ENCODE data around the gene SLC25A45. TPM values are rescaled to one million over a fixed set of nuclear protein-coding genes. Genes with fewer than 3 reads are reported as not detected.

The SLC25A45 gene
- total RNA-seq, 2 experiments from 2014 or later: 12.5 to 15.1 TPM

DNA sequence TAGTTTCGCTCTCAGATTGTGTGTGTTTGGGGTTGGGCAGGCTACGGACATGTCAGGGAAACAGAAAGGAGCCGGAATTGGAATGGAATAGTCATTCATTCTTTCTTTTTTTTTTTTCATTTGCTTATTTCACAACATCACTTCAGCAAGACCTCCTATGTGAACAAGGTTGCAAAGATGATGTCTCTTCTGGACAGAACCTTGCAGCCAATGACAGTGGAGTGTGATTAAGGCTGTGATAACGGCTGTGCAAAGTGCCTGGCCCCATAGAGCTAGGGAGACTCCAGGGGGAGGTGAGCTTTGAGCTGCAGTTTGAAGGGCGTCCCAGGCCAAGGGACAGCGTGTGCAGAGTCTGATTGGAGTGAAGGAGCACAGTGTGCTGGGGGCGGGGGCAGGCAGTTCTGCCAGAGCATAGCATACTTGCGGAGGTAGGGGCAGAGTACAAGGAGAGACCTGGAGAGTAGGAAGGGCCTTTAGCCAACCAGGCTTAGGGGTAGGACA is 24.5 kb downstream of the SLC25A45 start:
- ChIA-PET POLR2A (no interaction called here), CTCF (interaction anchor here (1.1 to 1.2 kb wide), 2 partner anchors 10 to 133 kb away, joined by 4 to 5 read pairs; no protein-coding TSS in a partner anchor)

DNA sequence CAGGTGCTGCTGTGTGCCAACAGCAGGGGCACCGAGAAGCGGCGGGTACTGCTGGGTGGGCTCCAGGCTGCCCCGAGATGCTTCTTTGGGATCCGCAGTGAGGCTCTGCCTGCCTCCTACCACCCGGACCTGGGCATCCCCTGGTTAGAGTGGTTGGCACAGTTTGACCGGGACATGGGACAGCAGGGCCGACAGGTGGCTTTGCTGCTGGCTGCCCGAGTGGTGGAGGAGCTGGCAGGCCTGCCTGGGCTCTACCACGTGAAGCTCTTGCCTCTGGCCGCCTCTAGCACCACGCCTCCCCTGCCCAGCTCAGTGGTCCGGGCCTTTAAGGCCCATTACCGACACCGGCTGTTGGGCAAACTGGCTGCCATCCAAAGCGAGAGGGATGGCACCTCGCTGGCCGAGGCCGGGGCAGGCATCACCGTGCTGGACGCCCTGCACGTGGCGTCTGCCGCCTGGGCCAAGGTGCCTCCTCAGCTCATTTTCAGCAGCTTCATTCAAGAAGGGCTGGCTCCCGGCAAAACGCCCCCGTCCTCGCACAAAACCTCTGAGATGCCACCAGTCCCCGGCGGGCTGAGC is 26.0 kb downstream of the SLC25A45 start:
- ChIA-PET CTCF (interaction anchor here (1.2 to 1.6 kb wide), 6 partner anchors 12 to 155 kb away, joined by 3 read pairs; no protein-coding TSS in a partner anchor), POLR2A (no interaction called here)

- ChIA-PET POLR2A (interaction anchor here (0.6 to 0.9 kb wide), 2 partner anchors 67 to 131 kb away, joined by 3 read pairs; partner anchors contain the start of gene NEAT1), CTCF (interaction anchor here (0.6 to 1.6 kb wide), 6 partner anchors 13 to 155 kb away, joined by 3 read pairs; no protein-coding TSS in a partner anchor)
Observed at GRCh38 chr11:65355776-65356393, 26.6 kb downstream of the SLC25A45 start.

DNA sequence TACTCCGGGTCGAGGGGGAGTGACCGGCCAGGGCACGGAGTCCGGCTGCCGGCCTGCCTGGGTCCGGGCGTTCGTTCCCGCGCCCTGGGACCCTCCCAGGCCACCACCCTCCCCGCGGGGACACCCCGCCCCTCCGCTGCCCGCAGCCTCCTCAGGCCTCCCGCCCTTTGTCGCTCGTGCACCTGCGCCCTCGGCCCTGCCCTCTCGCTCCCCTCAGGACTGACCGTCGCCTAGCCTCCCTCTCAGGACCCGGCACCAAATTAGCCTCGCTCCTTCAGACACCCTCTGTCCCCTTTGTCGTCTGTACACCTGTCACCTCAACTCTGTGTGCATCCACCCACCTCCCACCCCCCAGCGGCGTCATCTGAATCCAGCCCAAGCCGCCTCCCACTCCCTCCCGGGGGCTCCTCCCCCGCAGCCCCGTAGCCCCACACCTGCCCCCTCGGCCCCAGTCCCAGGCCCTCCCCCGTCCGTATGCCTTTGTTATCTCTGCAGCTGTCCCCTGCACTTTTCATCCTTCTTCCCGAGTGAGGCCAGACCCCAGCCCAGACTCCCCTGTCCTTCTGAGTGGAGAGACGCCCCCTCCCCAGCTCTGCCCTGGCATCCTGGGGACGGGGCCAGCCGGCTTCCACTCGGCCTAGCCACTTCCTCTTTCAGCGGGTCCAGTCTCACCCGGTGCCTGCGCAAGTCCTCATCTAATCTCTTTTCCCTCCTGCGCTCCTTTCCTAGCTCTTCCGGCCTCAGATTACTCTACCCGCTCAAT is 27.3 kb downstream of the SLC25A45 start:
- POLR2A ChIA-PET: interaction anchor here (0.6 to 0.9 kb wide), 2 partner anchors 67 to 130 kb away, joined by 3 read pairs; partner anchors contain the start of gene NEAT1

GRCh38 chr11:65354265-65355012 is 28.0 kb downstream of the SLC25A45 start, which contains the start of gene TIGD3:
Gene TIGD3 (plus strand): TSS chr11:65354751. CDS start chr11:65355809, 1,058 bp downstream.
- CTCF ChIA-PET: interaction anchor here (0.8 to 1.1 kb wide), 2 partner anchors 25 to 156 kb away, joined by 3 to 6 read pairs; no protein-coding TSS in a partner anchor
- POLR2A ChIA-PET: interaction anchor here (0.9 kb wide), 1 partner anchor 153 kb away, joined by 3 read pairs; no protein-coding TSS in a partner anchor

More for the DNA sequence above, 27.3 kb downstream of the SLC25A45 start:
- CTCF ChIA-PET: interaction anchor here (0.6 to 1.6 kb wide), 6 partner anchors 13 to 155 kb away, joined by 3 read pairs; no protein-coding TSS in a partner anchor

DNA sequence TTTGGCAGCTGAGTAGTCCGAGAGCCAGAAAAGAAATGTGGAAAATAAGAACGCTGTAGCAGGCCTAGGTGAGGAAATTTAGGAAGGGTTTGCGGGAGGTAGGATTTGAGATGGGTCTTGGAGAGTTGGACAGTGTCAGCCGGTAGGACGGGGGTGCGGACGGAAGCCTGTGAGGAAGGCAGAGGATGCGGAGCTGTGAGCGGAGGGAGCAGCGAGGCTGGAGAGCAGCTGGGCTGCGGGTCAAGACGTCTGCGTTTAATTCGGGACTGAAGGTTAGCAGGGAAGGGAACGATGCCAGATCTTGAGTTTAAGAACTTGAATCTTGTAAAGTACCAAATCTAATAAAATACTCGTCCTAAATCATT is 28.6 kb downstream of the SLC25A45 start:
- CTCF ChIA-PET: interaction anchor here (0.8 to 1.1 kb wide), 2 partner anchors 24 to 157 kb away, joined by 3 to 6 read pairs; no protein-coding TSS in a partner anchor
- POLR2A ChIA-PET: interaction anchor here (0.9 kb wide), 1 partner anchor 154 kb away, joined by 3 read pairs; no protein-coding TSS in a partner anchor

DNA sequence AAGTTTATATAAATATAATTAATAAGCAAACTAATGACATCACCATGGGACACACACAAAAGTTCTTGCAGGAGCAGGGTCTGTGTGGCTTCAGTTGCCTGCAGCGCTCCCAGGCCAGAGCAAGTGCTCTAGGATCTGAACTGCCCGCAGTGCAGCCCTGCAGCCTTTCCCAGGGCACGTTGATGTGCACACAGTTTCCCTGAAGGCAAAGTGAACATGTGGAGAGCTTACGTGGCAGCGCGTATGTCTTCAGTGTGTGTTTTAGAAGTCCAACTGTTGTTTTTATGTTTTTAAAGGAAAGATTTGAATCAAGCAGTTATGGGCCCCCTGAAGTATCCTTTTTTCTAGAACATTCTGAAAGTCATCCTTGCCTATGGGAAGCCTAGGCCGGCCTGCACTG is 29.1 kb downstream of the SLC25A45 start:
- CTCF ChIA-PET: no interaction called here
- POLR2A ChIA-PET: no interaction called here

DNA sequence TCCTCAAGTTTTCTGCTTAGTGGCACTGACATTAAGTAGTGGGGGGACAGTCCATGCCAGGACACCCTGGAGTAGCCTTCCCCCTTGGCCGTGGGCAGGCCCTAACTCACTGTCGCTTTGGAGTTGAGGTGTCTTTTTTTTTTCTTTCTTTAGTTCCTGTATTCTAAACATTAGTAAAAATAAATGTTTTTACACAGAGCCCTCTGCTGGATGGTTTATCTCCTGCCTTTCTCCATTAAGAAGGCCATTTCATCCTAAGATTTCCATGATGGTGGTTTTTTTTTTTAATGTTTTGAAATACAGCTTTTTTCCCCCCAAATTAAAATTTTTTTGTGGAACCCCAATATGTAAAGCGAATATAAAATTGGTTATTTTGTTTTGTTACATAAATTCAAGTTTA is 29.7 kb downstream of the SLC25A45 start:
- CTCF ChIA-PET: interaction anchor here (1.2 kb wide), 1 partner anchor 23 kb away, joined by 3 read pairs; no protein-coding TSS in a partner anchor

DNA sequence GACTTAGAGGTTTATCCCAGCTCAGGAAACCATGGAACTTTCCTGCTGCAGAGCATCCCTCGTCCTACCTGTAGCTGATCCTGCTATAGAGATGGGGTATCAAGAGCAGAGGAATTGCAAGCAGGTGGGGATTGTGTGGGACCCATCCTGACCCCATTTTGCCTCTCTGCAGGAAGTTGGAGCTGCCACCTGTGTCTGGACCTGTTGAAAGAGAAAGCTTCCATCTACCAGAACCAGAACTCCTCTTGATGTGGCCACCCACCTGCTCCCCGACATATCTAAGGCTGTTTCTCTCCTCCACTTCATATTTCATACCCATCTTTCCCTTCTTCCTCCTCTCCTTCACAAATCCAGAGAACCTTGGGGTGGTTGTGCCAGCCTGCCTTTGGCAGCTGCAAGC is 30.9 kb downstream of the SLC25A45 start:
- POLR2A ChIA-PET: no interaction called here

More for the DNA sequence above, 29.7 kb downstream of the SLC25A45 start:
- POLR2A ChIA-PET: no interaction called here

GRCh38 chr11:65341856-65342255 is 40.6 kb downstream of the SLC25A45 start:
- CTCF ChIA-PET: no interaction called here
- POLR2A ChIA-PET: no interaction called here

More for the DNA sequence above, 30.9 kb downstream of the SLC25A45 start:
- CTCF ChIA-PET: interaction anchor here (1.3 kb wide), 1 partner anchor 156 kb away, joined by 3 read pairs; no protein-coding TSS in a partner anchor

DNA sequence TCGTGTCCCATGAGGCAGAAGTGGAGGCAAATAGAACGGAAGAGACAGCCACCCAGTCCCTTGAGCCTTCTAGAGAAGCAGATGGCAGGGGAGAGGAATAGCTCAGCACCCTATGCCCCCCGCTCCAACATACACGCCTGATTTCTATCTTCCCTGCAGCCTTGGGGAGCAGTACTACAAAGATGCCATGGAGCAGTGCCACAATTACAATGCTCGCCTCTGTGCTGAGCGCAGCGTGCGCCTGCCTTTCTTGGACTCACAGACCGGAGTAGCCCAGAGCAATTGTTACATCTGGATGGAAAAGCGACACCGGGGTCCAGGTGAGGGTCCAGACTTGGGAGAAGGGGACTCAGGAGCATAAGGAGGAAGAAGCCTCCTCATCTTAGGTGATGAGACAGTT is 42.2 kb downstream of the SLC25A45 start:
- POLR2A ChIA-PET: no interaction called here
- CTCF ChIA-PET: interaction anchor here (0.6 to 2.5 kb wide), 2 partner anchors 10 to 329 kb away, joined by 4 to 9 read pairs; no protein-coding TSS in a partner anchor

GRCh38 chr11:65338676-65339075 is 43.8 kb downstream of the SLC25A45 start:
- ChIA-PET CTCF (interaction anchor here (1.1 to 2.5 kb wide), 2 partner anchors 9 kb away, joined by 6 to 9 read pairs; no protein-coding TSS in a partner anchor), POLR2A (no interaction called here)

DNA sequence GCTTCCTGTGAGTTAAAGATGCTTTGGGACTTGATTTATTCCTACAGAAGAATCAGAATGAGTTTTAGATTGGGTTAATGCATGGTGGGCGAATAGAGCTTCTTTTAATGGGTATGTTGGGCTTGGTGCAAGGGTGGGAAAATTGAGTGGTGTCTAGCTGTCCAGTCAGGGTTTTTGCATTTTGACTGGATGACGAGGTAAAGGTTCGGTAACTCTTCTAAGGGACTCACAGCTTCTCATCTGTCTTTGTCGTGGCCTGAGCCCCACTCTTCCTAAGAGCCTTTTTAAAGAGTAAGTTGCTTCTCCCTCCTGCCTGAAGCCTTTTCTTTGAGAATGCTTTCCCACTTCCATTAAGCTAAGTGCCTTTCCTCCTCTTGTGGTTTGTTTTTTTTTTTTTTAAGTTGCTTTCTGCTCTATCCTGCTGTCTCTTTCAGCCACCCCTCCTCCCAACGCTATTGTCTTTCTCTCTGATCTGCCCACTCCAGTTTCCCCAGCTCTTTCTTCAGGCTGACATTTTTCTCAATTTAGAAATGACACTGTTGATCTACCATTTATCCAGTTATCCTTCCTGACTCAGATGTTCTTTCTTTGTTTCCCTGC is 47.6 kb downstream of the SLC25A45 start:
- POLR2A ChIA-PET: interaction anchor here (0.6 kb wide), 1 partner anchor 141 kb away, joined by 4 read pairs; no protein-coding TSS in a partner anchor
- CTCF ChIA-PET: interaction anchor here (0.7 to 8.6 kb wide), 4 partner anchors 17 to 224 kb away, joined by 3 to 104 read pairs (median 4); partner anchors contain the start of gene CDC42EP2

- CTCF ChIA-PET: interaction anchor here (1.1 to 8.6 kb wide), 4 partner anchors 8 to 107 kb away, joined by 3 to 104 read pairs (median 6); partner anchors contain the start of gene CDC42EP2
- POLR2A ChIA-PET: interaction anchor here (0.6 to 1.3 kb wide), 5 partner anchors 17 to 521 kb away, joined by 3 to 9 read pairs (median 3); partner anchors contain the start of gene POLA2
Observed at GRCh38 chr11:65332591-65332990, 49.9 kb downstream of the SLC25A45 start.

- POLR2A ChIA-PET: interaction anchor here (1.3 to 1.4 kb wide), 2 partner anchors 15 to 68 kb away, joined by 4 to 6 read pairs; partner anchors contain the start of gene CDC42EP2
- CTCF ChIA-PET: interaction anchor here (0.7 to 8.6 kb wide), 22 partner anchors 8 to 564 kb away, joined by 3 to 104 read pairs (median 4); partner anchors contain the start of gene CDC42EP2
Observed at GRCh38 chr11:65330544-65330943, 51.9 kb downstream of the SLC25A45 start.

GRCh38 chr11:65329944-65330403 is 52.5 kb downstream of the SLC25A45 start:
- CTCF ChIA-PET: interaction anchor here (0.7 to 8.6 kb wide), 25 partner anchors 9 to 529 kb away, joined by 3 to 104 read pairs (median 3); partner anchors contain the start of genes CDC42EP2 and TIGD3
- POLR2A ChIA-PET: interaction anchor here (0.7 to 1.4 kb wide), 4 partner anchors 15 to 503 kb away, joined by 3 to 6 read pairs (median 4); partner anchors contain the start of genes CDC42EP2 and ZNRD2

- CTCF ChIA-PET: interaction anchor here (0.7 to 8.6 kb wide), 22 partner anchors 9 to 211 kb away, joined by 3 to 104 read pairs (median 4); partner anchors contain the start of genes CDC42EP2 and TIGD3
Observed at GRCh38 chr11:65329478-65329877, 53.0 kb downstream of the SLC25A45 start.

More at GRCh38 chr11:65329478-65329877, 53.0 kb downstream of the SLC25A45 start:
- POLR2A ChIA-PET: interaction anchor here (0.7 to 1.4 kb wide), 4 partner anchors 14 to 503 kb away, joined by 3 to 6 read pairs (median 4); partner anchors contain the start of genes CDC42EP2 and ZNRD2

Data from activated CD8-positive, alpha-beta memory T cell treated with anti-CD3 and anti-CD28 coated beads for 36 hours (primary cell).